AG08395 (cell line): Measurements from ENCODE around the gene NHLH1.

Source experiments
- DNase-seq: peaks from one replicate; pipeline ENCODE4 v3.0.0; 2012; ENCODE audit warnings: mixed read lengths, low spot score

The NHLH1 gene

GRCh38 chr1:160359559-160360226 lies 7.2 kb upstream of the NHLH1 start:
- no peak for DNase-seq

GRCh38 chr1:160360227-160360695 lies 6.6 kb upstream of the NHLH1 start:
- no peak for DNase-seq

- no peak for DNase-seq
These were observed 5.7 kb upstream of the NHLH1 start for GRCh38 chr1:160361199-160361598.

- no peak for DNase-seq
These were observed 5.1 kb upstream of the NHLH1 start for GRCh38 chr1:160361814-160362167.

- DNase-seq, result no peak
These were observed 4.5 kb upstream of the NHLH1 start for GRCh38 chr1:160362168-160362957.

- no peak for DNase-seq
These were observed 3.9 kb upstream of the NHLH1 start for GRCh38 chr1:160363010-160363409.

GRCh38 chr1:160363951-160364735 lies 2.7 kb upstream of the NHLH1 start:
- DNase-seq, result no peak

- DNase-seq, result no peak
These were observed 1.5 kb upstream of the NHLH1 start for GRCh38 chr1:160365325-160365724.

GRCh38 chr1:160367516-160367900 lies 637 bp downstream of the NHLH1 start:
- no peak for DNase-seq

GRCh38 chr1:160367934-160368923 lies 1.4 kb downstream of the NHLH1 start:
- DNase-seq, result no peak

GRCh38 chr1:160369087-160369486 lies 2.2 kb downstream of the NHLH1 start:
- DNase-seq, result no peak

- DNase-seq, result no peak
These were observed 3.9 kb downstream of the NHLH1 start for GRCh38 chr1:160370561-160371345.

- DNase-seq, result no peak
These were observed 4.4 kb downstream of the NHLH1 start for GRCh38 chr1:160371346-160371631.

GRCh38 chr1:160371756-160372155 lies 4.9 kb downstream of the NHLH1 start:
- no peak for DNase-seq

- DNase-seq, result no peak
These were observed 6.8 kb downstream of the NHLH1 start for GRCh38 chr1:160373696-160374095.

GRCh38 chr1:160374306-160375110 lies 7.6 kb downstream of the NHLH1 start:
- no peak for DNase-seq

GRCh38 chr1:160375788-160376524 lies 9.1 kb downstream of the NHLH1 start:
- DNase-seq, result peak; percentile 30

- peak; percentile 77 for DNase-seq
These were observed 9.8 kb downstream of the NHLH1 start for GRCh38 chr1:160376525-160377131.
